HG03378 (cell line): ENCODE results near the gene DUSP2.

Experiments
- ATAC-seq: cut with Tn5 transposase; IDR thresholded peaks from one replicate; pipeline ENCODE4 v1.9.1; 2021; ENCODE audit warnings: mild to moderate bottlenecking, moderate library complexity; ENCODE audit not compliant: unreplicated experiment

Gene DUSP2

GRCh38 chr2:96116424-96116878 lies 28.8 kb downstream of the DUSP2 start, which contains the start of gene ADRA2B:
Gene ADRA2B (minus strand): TSS chr2:96116571. CDS start chr2:96116149, 422 bp downstream.
- no peak for ATAC-seq

DNA sequence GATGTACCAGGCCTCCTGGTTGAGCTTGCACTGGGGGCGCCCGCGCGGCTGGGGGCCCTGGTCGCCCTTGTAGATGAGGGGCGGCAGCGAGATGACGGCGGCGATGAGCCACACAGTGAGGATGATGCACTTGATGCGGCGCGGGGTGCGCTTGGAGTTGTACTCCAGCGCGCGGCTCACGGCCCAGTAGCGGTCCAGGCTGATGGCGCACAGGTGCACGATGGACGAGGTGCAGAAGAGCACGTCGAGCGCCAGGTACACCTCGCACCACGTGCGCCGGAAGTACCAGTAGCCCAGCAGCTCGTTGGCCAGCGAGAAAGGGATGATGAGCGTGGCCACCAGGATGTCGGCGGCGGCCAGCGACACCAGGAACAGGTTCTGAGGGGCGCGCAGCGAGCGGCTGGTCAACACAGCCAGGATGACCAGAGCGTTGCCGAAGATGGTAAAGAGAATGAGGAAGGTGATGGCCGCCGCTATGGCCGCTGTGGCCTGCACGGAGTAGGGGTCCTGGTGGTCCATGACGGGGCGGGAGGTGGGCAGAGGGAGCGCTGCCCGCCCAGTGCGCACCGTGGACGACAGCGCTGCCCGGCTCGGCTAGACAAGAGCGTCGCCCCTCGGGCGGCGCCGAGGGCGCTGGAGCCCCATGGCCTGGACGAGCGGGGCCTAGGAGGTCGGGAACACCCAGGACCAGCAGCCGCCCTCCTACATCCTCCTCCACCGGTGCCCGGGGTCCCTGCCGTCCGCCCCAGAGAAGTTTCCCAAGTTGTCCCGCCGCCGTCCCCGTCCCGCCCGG lies 29.4 kb downstream of the DUSP2 start:
- ATAC-seq = no peak

DNA sequence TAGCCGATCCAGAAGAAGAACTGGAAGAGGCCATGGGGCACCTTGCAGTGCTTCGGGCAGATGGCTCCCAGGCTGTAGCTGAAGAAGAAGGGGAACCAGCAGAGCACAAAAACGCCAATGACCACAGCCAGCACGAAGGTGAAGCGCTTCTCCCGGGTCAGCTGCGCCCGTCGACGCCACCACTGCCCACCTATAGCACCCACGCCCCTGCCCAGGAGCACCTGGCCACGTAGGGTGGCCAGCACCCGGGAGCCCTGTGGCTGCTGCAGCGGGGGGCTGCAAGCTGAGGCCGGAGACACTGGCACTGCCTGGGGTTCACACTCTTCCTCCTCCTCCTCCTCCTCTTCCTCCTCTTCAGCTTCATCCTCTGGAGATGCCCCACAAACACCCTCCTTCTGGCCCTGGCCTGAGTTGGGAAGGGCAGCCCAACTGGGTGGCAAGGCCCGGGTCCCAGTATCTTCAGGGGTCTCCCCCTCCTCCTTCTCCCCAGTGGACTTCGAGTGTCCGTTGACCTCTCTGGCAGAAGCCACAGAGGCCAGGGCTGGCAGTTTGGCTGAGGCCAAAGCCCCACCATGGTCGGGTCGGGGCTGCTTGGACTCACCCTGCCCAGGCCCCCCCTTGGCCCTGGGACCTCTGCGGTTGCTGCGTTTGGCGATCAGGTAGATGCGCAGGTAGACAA lies 30.2 kb downstream of the DUSP2 start:
- no peak for ATAC-seq

GRCh38 chr2:96114546-96114902 lies 30.7 kb downstream of the DUSP2 start:
- ATAC-seq = no peak

- no peak for ATAC-seq
These were observed 31.3 kb downstream of the DUSP2 start for GRCh38 chr2:96113951-96114350.

GRCh38 chr2:96113367-96113677 lies 31.9 kb downstream of the DUSP2 start:
- no peak for ATAC-seq

DNA sequence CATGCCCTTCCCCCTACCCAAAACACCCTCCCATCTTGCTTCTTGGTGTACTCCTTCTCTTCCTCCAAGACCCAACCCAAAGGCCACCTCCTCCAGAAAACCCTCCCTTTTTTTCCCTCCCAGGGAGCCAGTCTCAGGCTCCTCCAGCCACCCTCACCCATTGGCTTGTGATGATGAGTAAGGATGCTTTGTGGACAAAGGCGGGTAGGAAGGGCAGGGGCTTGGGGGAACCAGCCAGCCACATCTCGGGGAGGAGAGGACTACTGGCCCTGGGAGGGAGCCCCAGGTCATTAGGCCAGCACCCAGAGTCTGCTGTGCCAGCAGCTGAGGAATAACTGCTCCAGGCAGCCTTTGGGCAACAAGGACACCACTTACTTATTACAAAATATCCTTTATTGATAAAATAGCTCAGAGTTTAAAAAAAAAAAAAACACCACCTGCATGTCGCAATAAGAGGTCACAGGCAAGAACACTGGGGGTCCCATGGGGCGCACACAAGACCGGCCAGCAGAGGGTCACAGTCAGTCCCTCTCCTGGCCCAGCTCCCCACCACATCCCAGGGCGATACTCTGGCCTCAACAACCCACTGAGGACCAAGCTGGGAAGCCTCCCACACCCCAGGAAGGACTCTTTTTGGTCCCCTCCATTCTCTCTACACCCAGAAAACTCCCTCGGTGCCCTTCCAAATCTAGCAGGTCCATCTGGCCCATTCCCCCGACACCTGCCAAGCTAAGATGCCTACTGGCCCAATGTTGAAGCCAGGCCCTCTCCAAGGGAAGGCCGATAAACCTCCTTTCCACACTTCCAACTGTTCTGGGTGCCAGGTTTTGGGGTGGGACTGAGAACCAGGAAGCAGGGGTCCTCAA lies 32.5 kb downstream of the DUSP2 start:
- no peak for ATAC-seq

DNA sequence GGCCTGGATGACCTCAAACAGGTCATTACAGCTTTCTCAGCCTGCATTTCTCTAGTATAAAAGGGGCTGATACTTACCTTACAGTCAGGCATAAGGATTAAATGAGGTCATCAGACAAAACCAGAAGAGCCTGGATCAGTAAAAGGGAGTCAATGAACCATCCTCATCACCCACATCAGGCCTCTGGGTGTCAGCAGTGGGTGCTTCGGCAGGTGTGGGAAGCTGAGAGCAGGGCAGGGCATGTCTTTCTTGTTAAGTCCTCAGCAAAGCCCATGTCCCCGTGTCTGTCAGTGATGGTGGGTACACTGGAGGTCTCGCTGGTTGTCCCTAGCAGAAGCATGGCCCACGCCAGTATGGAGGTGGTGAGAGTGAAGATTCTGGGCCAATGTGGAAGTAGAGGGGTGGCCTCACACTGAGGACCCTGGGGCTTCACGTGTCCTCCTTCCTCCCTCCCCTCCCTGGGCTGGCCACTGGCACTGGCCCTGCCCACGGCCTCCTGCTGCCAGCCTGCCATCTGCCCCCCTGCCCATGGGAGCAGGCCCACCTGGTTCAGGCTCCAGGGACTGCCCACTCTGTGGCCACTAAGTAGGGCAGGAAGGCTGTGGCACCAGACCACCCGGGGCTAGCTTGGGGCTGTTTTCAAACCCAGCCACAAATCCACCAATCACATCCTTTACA lies 33.3 kb downstream of the DUSP2 start:
- no peak for ATAC-seq

GRCh38 chr2:96111257-96111640 lies 34.0 kb downstream of the DUSP2 start:
- no peak for ATAC-seq

DNA sequence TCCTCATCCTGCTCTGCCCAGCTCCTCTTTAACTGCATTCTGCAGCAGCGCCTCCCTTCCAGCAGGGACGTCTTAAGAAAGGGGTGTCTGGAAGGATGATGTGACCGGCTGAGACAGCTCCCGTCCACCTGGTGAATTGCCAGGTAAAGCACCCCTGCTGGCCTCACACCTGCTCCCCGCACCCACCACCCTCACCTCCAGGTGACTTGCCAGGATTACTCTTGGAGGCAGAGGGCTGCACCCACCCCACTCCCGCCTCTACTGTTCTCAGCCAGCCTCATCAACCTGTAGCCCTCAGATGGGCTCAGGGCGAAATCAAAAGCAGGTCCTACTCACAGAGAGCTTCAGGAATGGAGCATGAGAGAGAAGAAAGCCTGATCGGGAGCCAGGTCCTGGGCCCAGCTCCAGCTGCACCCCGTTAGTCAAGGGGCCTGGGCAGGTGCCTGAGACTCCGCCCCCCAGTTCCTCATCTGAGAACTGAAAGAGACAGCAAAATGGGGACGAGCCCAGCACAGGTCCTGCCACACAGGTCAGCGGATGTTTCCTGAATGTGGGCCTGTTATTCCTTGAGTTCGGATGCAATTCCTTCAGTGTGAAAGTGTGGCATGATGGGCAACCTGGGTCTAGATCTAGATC lies 34.5 kb downstream of the DUSP2 start:
- ATAC-seq = no peak

DNA sequence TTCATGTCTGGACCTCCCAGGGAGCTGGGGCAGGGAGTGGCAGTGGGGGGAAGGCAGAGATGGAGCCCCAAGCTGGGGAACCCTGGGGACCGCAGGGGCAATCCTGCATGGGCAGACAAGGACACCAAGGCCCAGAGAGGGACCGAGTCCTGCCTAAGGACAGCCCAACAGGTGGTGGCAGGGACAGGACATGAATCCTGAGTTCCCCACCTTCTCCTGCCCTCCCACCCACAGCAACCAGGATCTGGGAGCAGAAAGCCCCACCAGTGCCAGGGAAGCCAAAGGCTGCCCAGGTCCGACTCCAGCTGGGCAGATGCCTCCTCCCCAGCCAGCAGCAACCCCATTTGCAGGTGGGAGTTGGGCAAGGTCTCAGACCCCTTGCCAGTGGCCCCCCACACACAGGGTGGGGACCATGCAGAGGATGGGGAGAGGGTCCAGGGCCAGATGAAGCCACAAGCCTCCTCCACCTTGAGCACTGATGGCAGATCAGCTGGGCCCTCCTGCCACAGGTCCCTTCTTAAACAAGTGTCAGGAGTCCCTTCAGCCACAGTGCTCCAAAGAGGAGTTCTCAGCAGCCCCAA lies 35.2 kb downstream of the DUSP2 start:
- no peak for ATAC-seq

GRCh38 chr2:96109361-96109680 lies 35.9 kb downstream of the DUSP2 start:
- no peak for ATAC-seq

GRCh38 chr2:96108541-96109360 lies 36.5 kb downstream of the DUSP2 start:
- no peak for ATAC-seq

DNA sequence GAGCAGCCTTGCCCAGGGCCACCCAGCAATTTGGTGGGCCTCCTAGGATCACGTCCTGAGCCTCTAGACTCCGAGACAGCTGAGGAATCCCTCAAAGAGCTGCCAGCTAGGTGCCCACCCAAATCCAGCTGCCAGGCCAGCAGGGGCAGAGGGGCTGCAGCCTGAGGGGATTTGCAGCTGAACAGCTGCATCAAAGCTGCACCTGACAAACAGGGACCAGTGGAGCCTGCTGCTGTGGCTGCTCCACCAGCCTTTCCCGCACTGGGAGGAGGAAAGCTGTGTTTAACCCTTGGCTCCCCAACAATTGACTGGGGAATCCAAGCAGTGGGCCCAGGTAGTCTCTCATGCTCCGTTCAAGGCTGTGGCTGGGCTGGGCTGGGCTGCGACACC lies 37.1 kb downstream of the DUSP2 start:
- ATAC-seq = no peak

- no peak for ATAC-seq
These were observed 37.6 kb downstream of the DUSP2 start for GRCh38 chr2:96107708-96108065.

DNA sequence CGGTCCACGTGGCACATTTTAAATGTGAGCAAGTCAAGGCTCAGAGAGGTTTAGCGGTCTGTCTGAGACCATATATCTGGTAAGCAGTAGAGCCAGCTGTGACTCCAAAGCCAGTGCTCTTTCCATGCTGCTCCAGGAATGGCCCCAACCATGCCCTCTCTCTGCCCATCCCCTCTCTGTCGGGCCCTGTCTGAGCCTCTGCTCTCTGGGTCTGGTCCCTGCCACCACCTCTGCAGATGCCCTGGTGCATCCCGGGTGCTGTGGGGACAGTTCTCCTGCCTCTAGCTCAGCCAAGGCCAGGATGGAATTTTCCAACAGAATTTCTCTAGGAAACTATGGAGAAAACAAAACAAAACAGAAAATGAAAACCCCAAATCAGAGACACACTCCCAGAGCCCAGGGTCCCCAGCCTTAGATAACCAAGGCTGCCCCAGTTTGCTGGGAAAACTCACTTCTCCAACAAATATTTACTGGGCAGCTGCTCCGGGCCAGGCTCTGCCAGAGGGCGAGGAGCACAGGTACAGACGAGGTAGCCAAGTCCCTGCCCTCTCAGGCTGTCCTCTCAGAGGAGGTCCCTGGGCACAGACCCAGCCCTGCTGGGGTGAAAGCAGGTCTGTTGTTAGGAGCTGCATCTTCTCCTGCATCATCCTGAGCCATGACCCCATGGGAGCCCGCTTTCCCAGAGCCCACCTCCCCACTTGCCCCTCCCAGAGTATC lies 38.1 kb downstream of the DUSP2 start:
- no peak for ATAC-seq

DNA sequence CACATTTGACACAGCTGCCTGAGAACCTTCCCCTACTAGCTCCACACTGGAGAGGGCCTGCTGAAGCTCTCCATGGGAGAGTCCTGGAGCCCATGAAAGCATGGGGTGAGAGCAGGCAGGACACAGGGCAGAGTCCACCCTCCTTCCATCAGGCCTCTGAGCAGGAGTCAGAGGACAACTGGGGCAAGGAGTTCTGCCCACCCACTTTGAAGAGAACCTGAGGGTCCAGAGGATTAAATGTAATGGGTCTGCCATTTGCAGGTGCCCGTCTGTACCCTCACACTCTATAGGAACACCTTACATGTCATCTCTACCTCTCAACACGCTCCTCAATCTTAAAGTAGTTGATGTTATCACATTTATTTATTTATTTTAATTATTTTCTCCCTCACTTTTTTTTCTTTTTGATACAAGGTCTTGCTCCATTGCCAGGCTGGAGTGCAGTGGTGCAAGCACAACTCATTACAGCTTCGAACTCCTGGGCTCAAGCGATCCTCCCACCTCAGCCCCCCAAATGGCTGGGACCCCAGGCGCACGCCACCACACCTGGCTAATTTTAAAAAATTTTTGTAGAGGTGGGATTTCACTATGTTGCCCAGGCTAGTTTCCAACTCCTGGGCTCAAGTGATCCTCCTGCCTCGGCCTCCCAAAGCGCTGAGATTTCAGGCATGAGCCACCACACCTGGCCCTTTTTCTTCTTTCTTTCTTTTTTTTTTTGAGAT lies 39.1 kb downstream of the DUSP2 start:
- ATAC-seq = no peak

DNA sequence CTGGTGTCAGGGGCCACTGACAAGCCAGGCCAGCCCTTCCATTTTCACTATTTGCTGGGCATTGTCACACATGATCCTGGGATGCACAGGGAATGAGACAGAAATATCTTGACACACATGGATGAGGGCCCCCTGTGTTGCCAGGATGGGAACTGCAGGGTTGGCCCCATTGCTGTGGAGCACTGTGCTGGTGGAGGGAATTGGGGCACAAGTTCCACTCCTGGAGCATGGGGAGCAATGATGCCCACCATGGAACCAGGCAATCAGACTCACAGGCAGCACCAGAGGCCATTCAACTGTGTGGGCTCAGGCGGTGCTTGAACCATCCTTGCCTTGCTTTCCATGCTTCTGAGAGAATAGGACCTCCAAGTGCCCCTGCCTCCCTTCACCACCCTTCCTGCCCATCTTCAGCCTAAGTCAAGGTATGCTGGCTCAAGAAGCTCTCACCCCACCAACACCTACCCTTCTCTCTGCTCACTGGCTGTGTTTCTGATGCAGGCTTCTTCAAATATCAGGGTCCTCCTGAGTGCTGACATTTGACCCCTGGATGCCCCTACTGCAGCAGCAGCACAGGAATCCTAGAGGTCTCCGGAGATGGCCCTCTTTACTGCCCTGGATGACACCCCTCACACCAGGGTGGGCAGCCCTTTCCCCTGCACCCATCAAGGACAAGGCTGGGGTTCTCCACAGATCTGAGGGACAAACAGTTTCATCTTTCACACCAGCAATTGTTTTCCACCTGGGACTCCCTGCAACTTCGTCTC lies 39.9 kb downstream of the DUSP2 start:
- ATAC-seq = no peak
